K562 (cell line): ENCODE results near the gene JUN. TPM values are rescaled to one million over a fixed set of nuclear protein-coding genes. Genes with fewer than 3 reads are reported as not detected.
A peak's percentile ranks its signal among the peaks of the same experiment; 100 is the strongest.

Experiments
- ADNP ChIP-seq: fragments of 200-800 bp; sonication (Bioruptor generic); IDR thresholded peaks from 2 replicates; pipeline ENCODE4 v1.6.1; 2016; ENCODE audit warnings: missing genetic modification characterization, missing compliant biosample characterization
- ATF2 ChIP-seq: sonication (generic); formaldehyde crosslinking; IDR thresholded peaks from 2 replicates; pipeline ENCODE4 v1.8.1; 2022; ENCODE audit warnings: missing genetic modification reagents
- BACH1 ChIP-seq: fragments of 200-800 bp; sonication (Bioruptor generic); IDR thresholded peaks from 2 replicates; pipeline ENCODE4 v1.6.1; 2016; ENCODE audit warnings: missing genetic modification characterization, missing compliant biosample characterization
- BRD9 ChIP-seq: fragments of 450-650 bp; IDR thresholded peaks from 2 replicates; pipeline ENCODE4 v1.6.1; 2018; ENCODE audit warnings: low read depth; ENCODE audit not compliant: partially characterized antibody
- KDM5B ChIP-seq: fragments of 200-600 bp; sonication (generic); IDR thresholded peaks from 2 replicates; pipeline ENCODE4 v1.6.1; 2012; ENCODE audit warnings: low read depth, mild to moderate bottlenecking, moderate library complexity, low read length, control low read depth, inconsistent platforms; ENCODE audit not compliant: insufficient replicate concordance
- MCM2 ChIP-seq: fragments of 450-650 bp; IDR thresholded peaks from 2 replicates; pipeline ENCODE4 v1.6.1; 2017; ENCODE audit warnings: low read depth, mild to moderate bottlenecking
- MYC ChIP-seq, 2 experiments: fragments of 250-450 bp in 1 of 2; sonication (Bioruptor Pico) in 1 of 2; IDR thresholded peaks; 2 replicates each; pipeline versions ENCODE4 v1.5.1 to v1.6.1; 2012 to 2021; ENCODE audit warnings: low read depth in 2 of 2, borderline replicate concordance in 1 of 2, improper control_type of control experiment in 1 of 2, low read length in 1 of 2, mild to moderate bottlenecking in 1 of 2, moderate library complexity in 1 of 2
- NFE2 ChIP-seq: IDR thresholded peaks from 2 replicates; pipeline ENCODE4 v1.6.1; 2014; ENCODE audit warnings: antibody characterized with exemption, low read depth
- POLR2A ChIP-seq: fragments of 450-650 bp; conservative IDR thresholded peaks from 2 replicates; pipeline ENCODE4 v1.6.1; 2016
- RB1 ChIP-seq: fragments of 450-650 bp; IDR thresholded peaks from 2 replicates; pipeline ENCODE4 v1.6.1; 2017; ENCODE audit warnings: low read depth, mild to moderate bottlenecking
- SIN3B ChIP-seq: fragments of 450-650 bp; IDR thresholded peaks from 2 replicates; pipeline ENCODE4 v1.6.1; 2017; ENCODE audit warnings: low read depth, mild to moderate bottlenecking, moderate library complexity
- SRF ChIP-seq, 2 experiments: fragments of 250-450, 450-650 bp in 1 of 2; sonication (Bioruptor Pico) in 1 of 2; sonication (generic) in 1 of 2; formaldehyde crosslinking; IDR thresholded peaks; 2 replicates each; pipeline versions ENCODE4 v1.5.0 to v1.5.1; 2020 to 2022; ENCODE audit warnings: mild to moderate bottlenecking in 1 of 2, missing genetic modification reagents in 1 of 2
- SRSF9 ChIP-seq: fragments of 200-400 bp; formaldehyde crosslinking; IDR thresholded peaks from 2 replicates; pipeline ENCODE4 v1.6.1; 2017; ENCODE audit warnings: low read depth, low read length, borderline replicate concordance
- ZBTB40 ChIP-seq, 2 experiments: fragments of 450-650 bp in 1 of 2; sonication (generic) in 1 of 2; formaldehyde crosslinking in 1 of 2; IDR thresholded peaks; 2 replicates each; pipeline versions ENCODE4 v1.7.1 to v1.9.0; 2016 to 2022; ENCODE audit warnings: inconsistent platforms in 1 of 2, mild to moderate bottlenecking in 1 of 2, missing genetic modification reagents in 1 of 2
- ZNF316 ChIP-seq: fragments of 450-650 bp; IDR thresholded peaks from 2 replicates; pipeline ENCODE4 v1.6.1; 2016
- ZNF445 ChIP-seq: fragments of 250-450 bp; sonication (Bioruptor Pico); IDR thresholded peaks from 2 replicates; pipeline ENCODE4 v1.4.0; 2020; ENCODE audit warnings: low read depth, mild to moderate bottlenecking, moderate library complexity
- ZNF584 ChIP-seq: fragments of 200-800 bp; sonication (Bioruptor generic); IDR thresholded peaks from 2 replicates; pipeline ENCODE4 v1.6.1; 2016; ENCODE audit warnings: low read depth, mild to moderate bottlenecking, missing genetic modification characterization, missing compliant biosample characterization
- ZNF780A ChIP-seq: fragments of 250-450 bp; sonication (Bioruptor Pico); IDR thresholded peaks from 2 replicates; pipeline ENCODE4 v1.5.0; 2021; ENCODE audit warnings: mild to moderate bottlenecking
- polyA plus RNA-seq, 8 experiments: library from polyadenylated mRNA; depleted of rRNA in 4 of 8; stranded (reverse) in 5 of 8; unstranded in 3 of 8; fragments of >200 nt; fragmentation: Nextera tagmentation in 2 of 8; fragmentation: Illumina TruSeq in 1 of 8; extraction: Ambion mirVana in 2 of 8; extraction: Trizol in 1 of 8; gene quantifications; 2 replicates each; pipeline versions ENCODE4 v1.2.1 to v1.2.3, GENCODE V29; 2011 to 2014; ENCODE audit warnings: inconsistent platforms in 1 of 8, missing spikeins in 1 of 8
- total RNA-seq, 7 experiments: library from RNA; depleted of rRNA in 6 of 7; stranded (reverse); fragments of >200 nt in 6 of 7; fragmentation: Illumina TruSeq in 2 of 7; extraction: Trizol in 2 of 7; gene quantifications; 2 replicates each; pipeline versions ENCODE4 v1.2.1 to v1.2.3, GENCODE V29; 2011 to 2021; ENCODE audit warnings: low replicate concordance in 1 of 7

JUN gene
- total and polyA plus RNA-seq, 9 of the 15 experiments (the other 6 are each of a cell fraction or from before 2014, with no cell fraction given) = 0.32 to 23.4 (median 4.0) TPM

- TF ChIP-seq ZBTB40 (IDR thresholded peaks at IDR 0.05) (0 out of 2 replicates have a peak, but pooled peaks have one; percentile 13), ZBTB40 (CRISPR knock-in tag; IDR thresholded peaks at IDR 0.05) (no peak), ZNF780A (CRISPR knock-in tag) (no peak), BRD9 (no peak), POLR2A (no peak), NFE2 (no peak), RB1 (no peak), SRSF9 (no peak), MCM2 (no peak), ZNF584 (CRISPR knock-in tag) (0 out of 2 replicates have a peak, but pooled peaks have one; percentile 18), ATF2 (CRISPR knock-in tag) (no peak), ZNF316 (no peak), KDM5B (no peak), BACH1 (0 out of 2 replicates have a peak, but pooled peaks have one; percentile 30), SIN3B (no peak), ZNF445 (CRISPR knock-in tag) (no peak), MYC (IDR thresholded peaks at IDR 0.05; ENCODE audit: low read depth, low read length) (no peak), MYC (CRISPR knock-in tag; IDR thresholded peaks at IDR 0.05; ENCODE audit: borderline replicate concordance, low read depth) (0 out of 2 replicates have a peak, but pooled peaks have one; percentile 33), ADNP (tag) (0 out of 2 replicates have a peak, but pooled peaks have one; percentile 21), SRF (CRISPR knock-in tag; IDR thresholded peaks at IDR 0.05) (no peak)
Measured at GRCh38 chr1:58815686-58816071, 31.8 kb upstream of the JUN start (continued).
